ENCODE results near the gene ZSCAN18.

ZSCAN18 gene

DNA sequence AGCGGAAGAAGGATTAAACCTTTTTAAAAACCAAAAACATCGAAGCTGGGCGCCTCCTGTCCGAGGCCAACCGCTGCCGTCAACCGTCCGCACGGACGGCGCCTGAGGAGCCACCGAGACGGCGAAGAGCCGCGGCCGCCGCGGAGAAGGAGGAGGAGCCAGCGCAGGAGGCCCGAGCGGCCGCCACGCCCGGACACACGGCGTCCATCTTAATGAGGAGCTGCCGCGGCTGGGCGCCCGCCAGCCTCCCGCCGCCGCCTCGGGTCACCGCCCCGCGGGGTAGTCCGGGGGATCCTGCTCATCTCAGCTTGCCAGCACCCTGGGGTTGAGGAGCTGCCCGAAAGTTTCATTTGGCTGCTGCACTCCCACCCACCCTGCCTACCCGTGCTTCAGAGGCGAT lies 53.6 kb downstream of the ZSCAN18 start:
- DNase-seq (ENCODE audit: low spot score) = no peak

GRCh38 chr19:58042495-58043340 lies 55.3 kb downstream of the ZSCAN18 start:
- no peak for DNase-seq (ENCODE audit: low spot score)

DNA sequence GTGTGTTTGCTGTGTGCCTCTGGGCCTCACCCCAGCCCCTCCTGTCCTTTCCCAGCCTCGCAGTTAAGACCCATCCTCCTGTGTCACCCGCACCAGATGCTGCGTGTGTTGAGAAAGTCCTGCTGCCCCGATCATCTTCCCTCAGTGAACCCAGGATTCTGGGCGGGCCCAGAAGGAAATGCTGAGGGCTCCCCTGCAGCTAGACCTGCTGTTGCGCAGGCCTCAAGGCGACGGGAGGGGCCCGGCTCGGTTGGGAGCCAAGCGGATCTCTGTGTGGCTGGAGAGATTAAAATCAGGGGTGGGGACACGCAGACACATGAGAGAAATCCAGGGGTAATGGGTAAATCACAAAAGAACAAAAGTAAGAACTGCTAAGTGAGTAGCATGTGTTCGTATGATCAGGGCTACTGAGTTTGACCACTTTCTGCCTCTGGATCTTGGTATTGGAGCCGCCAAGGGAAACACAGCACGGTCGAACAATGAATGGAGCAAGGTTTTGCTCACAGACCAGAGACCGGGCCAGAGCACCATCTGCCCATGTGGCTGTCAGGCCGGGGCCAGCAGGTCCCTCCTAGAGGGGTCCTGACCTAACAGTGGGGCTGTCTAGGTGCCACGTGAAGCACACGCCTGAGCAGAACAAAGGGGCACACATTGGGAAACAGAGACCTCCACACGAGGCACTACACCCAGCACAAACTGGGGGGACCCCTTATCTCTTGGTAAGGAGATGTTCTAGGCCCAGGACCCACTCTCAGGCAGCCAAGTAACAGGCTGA lies 57.1 kb downstream of the ZSCAN18 start:
- no peak for DNase-seq (ENCODE audit: low spot score)

DNA sequence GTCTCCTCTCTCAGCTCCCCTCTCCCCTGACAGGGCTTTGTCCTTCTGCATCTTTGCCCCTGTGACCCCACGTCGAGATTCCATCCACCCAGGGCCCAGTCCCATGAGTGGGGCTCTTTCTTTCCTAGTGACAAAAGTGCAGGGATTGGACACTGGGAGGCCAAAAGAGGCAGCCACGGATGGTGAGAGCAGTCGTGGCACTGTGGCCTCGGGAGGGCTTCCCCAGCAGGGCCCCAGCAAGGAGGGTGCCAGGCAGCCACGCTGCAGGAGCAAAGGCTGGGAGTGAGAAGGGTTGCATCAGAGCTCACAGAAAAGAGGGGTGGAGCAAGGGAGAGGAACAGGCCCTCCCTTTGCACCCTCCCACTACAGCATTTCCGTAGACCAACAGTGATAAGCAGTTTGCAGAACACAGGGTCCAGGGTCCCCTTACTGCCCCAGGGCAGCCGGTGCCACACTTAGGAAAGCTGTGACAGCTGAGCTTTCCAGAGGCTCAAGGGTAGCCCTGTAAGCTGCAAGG lies 59.3 kb downstream of the ZSCAN18 start:
- no peak for DNase-seq (ENCODE audit: low spot score)

GRCh38 chr19:58037927-58038687 lies 59.9 kb downstream of the ZSCAN18 start:
- no peak for DNase-seq (ENCODE audit: low spot score)

DNA sequence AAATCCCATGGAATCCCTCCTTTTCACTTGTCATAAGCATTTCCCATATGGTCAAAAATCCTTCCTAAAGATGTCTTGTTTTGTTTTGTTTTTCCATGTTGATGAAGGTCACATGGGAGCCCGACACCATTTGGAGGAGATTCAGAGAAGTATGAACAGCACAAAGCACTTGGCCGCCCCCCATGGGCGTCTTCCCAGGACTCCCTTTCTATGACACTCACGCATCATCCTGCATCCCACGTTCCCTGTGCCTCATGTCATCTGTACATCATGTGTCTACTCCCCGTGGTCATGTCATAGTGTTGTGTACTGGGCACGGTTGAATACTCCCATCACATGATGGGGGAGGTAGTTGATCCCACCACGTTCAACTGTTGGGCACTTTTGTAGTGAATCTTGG lies 62.2 kb downstream of the ZSCAN18 start:
- no peak for DNase-seq (ENCODE audit: low spot score)

GRCh38 chr19:58034477-58034793 lies 63.6 kb downstream of the ZSCAN18 start:
- DNase-seq (ENCODE audit: low spot score) = no peak

Measured in kidney capillary endothelial cell (primary cell).